Subcutaneous adipose tissue (tissue), 4 donors: ENCODE measurements around the gene ANO2. TPM values are rescaled to one million over a fixed set of nuclear protein-coding genes. Genes with fewer than 3 reads are reported as not detected.

ENCODE experiments used
- total RNA-seq, 4 donors: library from RNA; depleted of rRNA; stranded (reverse); fragments of >200 nt; gene quantifications; one replicate each; pipeline ENCODE4 v1.1.0, GENCODE V29; 2016
- TF ChIP-seq, protein P1 (sequence below): fragments of 450-650 bp; IDR thresholded peaks from one replicate; pipeline ENCODE4 v1.5.1; 2016; ENCODE audit warnings: low read depth, mild to moderate bottlenecking, control low read depth, antibody characterized with exemption, moderate library complexity

Gene ANO2
- total RNA-seq, 4 donors from 2014 or later, result 9.3 to 69.3 (median 21.8) TPM

DNA sequence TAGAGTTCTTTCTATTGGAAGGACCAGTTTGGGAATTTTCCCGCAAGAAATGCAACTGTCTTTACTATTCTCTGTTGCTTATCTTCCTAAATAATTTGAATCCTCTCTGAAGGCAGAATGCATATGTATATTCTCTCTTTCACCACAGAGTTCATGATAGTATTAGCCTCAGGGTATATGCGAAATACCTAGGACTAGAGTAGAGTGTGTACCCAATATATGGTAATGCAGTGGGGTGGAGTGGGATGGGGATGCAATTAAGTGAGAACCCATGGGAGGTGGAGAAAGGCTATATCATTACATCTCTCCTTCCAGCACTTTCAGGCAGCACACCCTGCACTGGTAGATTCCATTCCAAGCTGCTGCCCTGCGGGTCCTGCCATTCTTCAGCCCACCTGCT is 207.3 kb downstream of the ANO2 start:
- TF ChIP-seq, protein P1, sequence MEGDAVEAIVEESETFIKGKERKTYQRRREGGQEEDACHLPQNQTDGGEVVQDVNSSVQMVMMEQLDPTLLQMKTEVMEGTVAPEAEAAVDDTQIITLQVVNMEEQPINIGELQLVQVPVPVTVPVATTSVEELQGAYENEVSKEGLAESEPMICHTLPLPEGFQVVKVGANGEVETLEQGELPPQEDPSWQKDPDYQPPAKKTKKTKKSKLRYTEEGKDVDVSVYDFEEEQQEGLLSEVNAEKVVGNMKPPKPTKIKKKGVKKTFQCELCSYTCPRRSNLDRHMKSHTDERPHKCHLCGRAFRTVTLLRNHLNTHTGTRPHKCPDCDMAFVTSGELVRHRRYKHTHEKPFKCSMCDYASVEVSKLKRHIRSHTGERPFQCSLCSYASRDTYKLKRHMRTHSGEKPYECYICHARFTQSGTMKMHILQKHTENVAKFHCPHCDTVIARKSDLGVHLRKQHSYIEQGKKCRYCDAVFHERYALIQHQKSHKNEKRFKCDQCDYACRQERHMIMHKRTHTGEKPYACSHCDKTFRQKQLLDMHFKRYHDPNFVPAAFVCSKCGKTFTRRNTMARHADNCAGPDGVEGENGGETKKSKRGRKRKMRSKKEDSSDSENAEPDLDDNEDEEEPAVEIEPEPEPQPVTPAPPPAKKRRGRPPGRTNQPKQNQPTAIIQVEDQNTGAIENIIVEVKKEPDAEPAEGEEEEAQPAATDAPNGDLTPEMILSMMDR, result no peak

DNA sequence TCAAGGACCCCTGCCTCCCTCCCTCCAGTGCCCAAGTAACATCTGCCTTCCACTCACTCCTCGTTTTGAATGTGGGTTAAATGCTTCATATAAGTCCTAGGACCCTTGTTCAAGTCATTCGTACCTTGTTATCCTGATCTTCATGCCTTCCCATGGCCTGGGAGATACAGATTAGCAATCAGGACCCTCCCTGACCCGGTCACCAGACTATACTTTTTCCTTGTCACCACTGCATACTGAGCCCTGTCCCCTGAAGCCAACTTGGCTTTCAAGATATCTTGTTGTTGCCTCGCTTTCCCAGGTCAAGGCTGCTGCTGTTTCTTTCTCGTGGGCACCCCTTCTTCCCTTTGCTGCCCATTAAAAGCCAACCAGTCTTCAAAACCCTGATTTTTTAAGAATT is 208.5 kb downstream of the ANO2 start:
- TF ChIP-seq, protein P1, result no peak

DNA sequence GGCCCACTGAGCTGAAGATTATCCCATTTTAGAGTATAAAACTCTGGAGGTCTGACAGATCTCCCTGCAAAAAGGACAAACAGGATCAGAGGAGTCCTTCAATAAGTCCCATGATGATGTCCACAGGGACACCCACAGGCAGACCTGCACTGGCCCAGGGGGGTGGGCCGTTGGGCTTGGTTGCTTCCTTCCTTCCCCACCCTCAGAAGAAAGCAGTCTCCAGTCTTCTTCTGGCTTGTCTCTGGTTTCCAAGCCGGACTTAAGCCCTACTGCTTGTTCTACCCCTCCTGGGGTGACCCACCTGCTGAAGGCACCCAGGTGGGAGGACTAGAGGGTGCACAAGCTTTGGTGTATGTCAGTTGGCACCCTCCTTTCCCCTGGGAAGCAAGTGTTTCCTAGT is 209.0 kb downstream of the ANO2 start:
- TF ChIP-seq, protein P1, result no peak

DNA sequence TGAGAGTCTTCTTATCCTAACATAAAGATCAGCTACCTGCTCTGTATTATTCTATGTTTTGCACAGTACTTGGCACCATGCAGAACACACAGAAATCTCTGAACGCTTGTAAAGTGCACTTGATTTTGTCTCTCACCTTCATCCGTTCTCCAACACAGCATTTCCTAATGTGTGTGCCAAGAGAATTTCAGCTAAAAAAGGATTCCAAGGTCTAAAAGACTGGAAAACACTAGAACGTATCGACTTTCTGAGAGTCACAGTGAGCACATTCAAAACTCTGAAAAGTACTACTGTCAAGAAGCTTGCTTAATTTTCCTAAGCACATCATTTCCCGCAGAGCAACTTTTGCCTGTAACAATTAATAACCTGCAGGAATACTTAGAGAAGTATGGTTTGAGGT is 211.1 kb downstream of the ANO2 start:
- TF ChIP-seq, protein P1, result no peak

DNA sequence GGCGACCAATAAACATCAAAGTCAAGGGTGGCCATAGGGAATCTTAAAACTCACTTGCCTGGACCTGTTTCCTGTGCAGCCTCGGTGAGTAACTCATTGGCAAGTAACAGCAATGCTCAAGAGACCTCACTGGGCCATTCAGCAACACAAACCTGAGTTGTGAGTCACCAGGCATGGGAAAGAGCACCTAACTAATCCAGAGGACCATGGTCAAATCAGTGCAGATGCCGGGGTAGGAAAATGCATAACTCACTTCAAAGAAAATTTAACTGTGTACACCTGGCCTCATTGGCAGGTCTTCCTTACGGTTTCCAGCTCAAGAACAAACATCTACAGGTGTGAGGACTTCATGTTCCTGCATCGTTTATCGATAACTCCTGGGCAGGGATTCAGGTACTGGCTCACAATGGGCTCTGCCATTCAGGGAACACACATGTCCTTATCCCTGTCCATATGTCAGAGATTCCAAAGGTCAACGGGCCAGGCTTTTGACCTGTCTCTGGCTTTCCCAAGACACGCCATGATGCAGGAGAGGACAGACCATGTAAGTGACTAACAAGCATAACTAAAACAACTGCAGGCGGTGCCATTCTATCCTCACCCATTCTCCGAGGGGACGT is 211.8 kb downstream of the ANO2 start:
- TF ChIP-seq, protein P1, result no peak

DNA sequence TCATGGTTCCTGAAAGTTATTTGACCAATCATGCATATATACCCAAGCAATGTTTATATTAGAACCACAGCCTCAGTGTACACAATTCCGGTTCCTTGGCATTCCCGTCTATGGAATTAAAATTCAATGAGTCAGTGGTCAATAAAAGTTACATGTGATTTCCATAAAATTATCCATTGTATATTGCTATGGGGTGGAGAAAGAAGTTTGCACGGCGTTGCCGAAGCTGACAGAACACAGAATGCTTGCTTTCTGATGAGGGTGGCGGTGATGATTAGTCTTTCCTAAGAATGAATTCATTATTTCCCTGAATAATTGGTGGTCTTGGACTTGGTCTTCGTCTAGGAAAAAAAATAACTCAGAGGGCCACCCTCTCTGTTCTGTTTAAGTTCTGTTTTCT is 214.1 kb downstream of the ANO2 start:
- TF ChIP-seq, protein P1, result no peak

DNA sequence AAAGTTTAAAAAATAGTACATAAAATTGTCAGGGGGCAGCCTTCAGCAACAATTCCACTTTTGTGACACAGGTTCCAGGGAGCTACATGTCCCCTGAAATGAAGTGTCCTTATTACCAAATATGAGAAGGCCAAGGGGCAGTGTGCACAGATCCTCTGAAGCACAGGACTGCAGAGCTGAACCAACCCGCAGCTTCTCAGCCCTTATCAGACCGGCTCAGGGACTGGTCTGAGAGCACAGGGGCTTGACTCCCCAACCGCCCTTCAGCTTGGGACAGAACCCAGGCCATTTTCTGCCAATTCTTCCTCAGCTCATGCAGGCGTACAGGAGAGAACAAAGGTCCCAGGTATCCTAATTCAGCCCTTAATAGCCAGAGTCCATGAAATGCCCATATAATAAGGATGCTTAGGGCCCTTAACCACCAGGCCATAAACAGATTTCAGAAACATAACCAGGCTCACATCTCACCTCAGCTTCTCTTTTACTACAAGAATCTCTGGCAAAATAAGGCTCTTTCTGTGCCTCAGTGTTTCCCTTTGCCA is 221.3 kb downstream of the ANO2 start:
- TF ChIP-seq, protein P1, result no peak
